ENCODE measurements around the gene KLK4.

KLK4 gene

DNA sequence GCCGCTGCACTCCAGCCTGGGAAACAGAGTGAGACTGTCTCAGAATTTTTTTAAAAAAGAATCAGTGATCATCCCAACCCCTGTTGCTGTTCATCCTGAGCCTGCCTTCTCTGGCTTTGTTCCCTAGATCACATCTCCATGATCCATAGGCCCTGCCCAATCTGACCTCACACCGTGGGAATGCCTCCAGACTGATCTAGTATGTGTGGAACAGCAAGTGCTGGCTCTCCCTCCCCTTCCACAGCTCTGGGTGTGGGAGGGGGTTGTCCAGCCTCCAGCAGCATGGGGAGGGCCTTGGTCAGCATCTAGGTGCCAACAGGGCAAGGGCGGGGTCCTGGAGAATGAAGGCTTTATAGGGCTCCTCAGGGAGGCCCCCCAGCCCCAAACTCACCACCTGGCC lies 38.1 kb downstream of the KLK4 start, which contains the start of gene KLK2:
Gene KLK2, plus strand, starts transcription at position 384 of the 400 bp plus-strand sequence. CDS start 35 bp downstream, outside the sequence.
- Mint-ChIP-seq H3K27ac (no peak within 1 kb of the TSS), H3K4me1 (no peaks in the 10 kb centered on the region), H3K9me3 (no peaks in the 10 kb centered on the region), H3K27me3 (ENCODE audit: low read depth, poor library complexity) (peaks cover 40% of the 10 kb centered on the region), H3K4me3 (no peak within 1 kb of the TSS), H3K36me3 (ENCODE audit: low read depth) (no peaks in the 10 kb centered on the region)
- TF ChIP-seq, protein P1, sequence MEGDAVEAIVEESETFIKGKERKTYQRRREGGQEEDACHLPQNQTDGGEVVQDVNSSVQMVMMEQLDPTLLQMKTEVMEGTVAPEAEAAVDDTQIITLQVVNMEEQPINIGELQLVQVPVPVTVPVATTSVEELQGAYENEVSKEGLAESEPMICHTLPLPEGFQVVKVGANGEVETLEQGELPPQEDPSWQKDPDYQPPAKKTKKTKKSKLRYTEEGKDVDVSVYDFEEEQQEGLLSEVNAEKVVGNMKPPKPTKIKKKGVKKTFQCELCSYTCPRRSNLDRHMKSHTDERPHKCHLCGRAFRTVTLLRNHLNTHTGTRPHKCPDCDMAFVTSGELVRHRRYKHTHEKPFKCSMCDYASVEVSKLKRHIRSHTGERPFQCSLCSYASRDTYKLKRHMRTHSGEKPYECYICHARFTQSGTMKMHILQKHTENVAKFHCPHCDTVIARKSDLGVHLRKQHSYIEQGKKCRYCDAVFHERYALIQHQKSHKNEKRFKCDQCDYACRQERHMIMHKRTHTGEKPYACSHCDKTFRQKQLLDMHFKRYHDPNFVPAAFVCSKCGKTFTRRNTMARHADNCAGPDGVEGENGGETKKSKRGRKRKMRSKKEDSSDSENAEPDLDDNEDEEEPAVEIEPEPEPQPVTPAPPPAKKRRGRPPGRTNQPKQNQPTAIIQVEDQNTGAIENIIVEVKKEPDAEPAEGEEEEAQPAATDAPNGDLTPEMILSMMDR (IDR thresholded peaks at IDR 0.05): no peak
- no peak for DNase-seq

DNA sequence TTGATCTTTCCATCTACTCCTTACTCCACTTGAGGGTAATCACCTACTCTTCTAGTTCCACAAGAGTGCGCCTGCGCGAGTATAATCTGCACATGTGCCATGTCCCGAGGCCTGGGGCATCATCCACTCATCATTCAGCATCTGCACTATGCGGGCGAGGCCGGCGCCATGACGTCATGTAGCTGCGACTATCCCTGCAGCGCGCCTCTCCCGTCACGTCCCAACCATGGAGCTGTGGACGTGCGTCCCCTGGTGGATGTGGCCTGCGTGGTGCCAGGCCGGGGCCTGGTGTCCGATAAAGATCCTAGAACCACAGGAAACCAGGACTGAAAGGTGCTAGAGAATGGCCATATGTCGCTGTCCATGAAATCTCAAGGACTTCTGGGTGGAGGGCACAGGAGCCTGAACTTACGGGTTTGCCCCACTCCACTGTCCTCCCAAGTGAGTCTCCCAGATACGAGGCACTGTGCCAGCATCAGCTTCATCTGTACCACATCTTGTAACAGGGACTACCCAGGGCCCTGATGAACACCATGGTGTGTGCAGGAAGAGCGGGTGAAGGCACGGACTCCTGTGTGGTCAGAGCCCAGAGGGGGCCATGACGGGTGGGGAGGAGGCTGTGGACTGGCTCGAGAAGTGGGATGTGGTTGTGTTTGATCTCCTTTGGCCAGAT lies 40.6 kb downstream of the KLK4 start:
- no peak for DNase-seq
- H3K4me1 Mint-ChIP-seq: no peaks in the 10 kb centered on the region
- H3K27me3 Mint-ChIP-seq (ENCODE audit: low read depth, poor library complexity): peaks cover 56% of the 10 kb centered on the region
- no peak overlapping the region for H3K4me3 Mint-ChIP-seq
- TF ChIP-seq, protein P1 (IDR thresholded peaks at IDR 0.05): no peak
- no peaks in the 10 kb centered on the region for H3K9me3 Mint-ChIP-seq
- H3K27ac Mint-ChIP-seq: no peak overlapping the region
- H3K36me3 Mint-ChIP-seq (ENCODE audit: low read depth): no peaks in the 10 kb centered on the region

DNA sequence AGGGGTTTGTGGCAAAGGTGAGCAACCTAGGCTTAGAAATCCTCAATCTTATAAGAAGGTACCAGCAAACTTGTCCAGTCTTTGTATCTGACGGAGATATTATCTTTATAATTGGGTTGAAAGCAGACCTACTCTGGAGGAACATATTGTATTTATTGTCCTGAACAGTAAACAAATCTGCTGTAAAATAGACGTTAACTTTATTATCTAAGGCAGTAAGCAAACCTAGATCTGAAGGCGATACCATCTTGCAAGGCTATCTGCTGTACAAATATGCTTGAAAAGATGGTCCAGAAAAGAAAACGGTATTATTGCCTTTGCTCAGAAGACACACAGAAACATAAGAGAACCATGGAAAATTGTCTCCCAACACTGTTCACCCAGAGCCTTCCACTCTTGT lies 41.7 kb downstream of the KLK4 start:
- Mint-ChIP-seq H3K4me3 (no peak overlapping the region), H3K9me3 (no peaks in the 10 kb centered on the region), H3K27me3 (ENCODE audit: low read depth, poor library complexity) (peaks cover 64% of the 10 kb centered on the region), H3K27ac (no peak overlapping the region), H3K4me1 (no peaks in the 10 kb centered on the region), H3K36me3 (ENCODE audit: low read depth) (no peaks in the 10 kb centered on the region)
- TF ChIP-seq, protein P1 (IDR thresholded peaks at IDR 0.05): no peak
- DNase-seq: no peak

DNA sequence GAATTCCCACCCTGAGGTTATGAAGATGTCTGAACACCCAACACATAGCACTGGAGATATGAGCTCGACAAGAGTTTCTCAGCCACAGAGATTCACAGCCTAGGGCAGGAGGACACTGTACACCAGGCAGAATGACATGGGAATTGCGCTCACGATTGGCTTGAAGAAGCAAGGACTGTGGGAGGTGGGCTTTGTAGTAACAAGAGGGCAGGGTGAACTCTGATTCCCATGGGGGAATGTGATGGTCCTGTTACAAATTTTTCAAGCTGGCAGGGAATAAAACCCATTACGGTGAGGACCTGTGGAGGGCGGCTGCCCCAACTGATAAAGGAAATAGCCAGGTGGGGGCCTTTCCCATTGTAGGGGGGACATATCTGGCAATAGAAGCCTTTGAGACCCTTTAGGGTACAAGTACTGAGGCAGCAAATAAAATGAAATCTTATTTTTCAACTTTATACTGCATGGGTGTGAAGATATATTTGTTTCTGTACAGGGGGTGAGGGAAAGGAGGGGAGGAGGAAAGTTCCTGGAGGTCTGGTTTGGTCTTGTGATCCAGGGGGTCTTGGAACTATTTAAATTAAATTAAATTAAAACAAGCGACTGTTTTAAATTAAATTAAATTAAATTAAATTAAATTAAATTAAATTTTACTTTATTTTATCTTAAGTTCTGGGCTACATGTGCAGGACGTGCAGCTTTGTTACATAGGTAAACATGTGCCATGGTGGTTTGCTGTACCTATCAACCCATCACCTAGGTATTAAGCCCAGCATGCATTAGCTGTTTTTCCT lies 49.5 kb downstream of the KLK4 start:
- H3K36me3 Mint-ChIP-seq (ENCODE audit: low read depth): no peaks in the 10 kb centered on the region
- TF ChIP-seq, protein P1 (IDR thresholded peaks at IDR 0.05): no peak
- no peaks in the 10 kb centered on the region for H3K9me3 Mint-ChIP-seq
- no peak for DNase-seq
- H3K4me3 Mint-ChIP-seq: no peak overlapping the region
- no peak overlapping the region for H3K27ac Mint-ChIP-seq
- H3K4me1 Mint-ChIP-seq: peaks cover 6% of the 10 kb centered on the region
- peaks cover 84% of the 10 kb centered on the region for H3K27me3 Mint-ChIP-seq (ENCODE audit: low read depth, poor library complexity)

DNA sequence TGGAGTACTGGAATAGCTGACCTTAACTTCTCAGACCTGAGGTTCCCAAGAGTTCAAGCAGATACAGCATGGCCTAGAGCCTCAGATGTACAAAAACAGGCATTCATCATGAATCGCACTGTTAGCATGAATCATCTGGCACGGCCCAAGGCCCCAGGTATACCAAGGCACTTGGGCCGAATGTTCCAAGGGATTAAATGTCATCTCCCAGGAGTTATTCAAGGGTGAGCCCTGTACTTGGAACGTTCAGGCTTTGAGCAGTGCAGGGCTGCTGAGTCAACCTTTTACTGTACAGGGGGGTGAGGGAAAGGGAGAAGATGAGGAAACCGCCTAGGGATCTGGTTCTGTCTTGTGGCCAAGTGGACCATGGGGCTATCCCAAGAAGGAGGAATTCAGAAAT lies 50.2 kb downstream of the KLK4 start:
- Mint-ChIP-seq H3K27ac (no peak overlapping the region), H3K4me1 (peaks cover 6% of the 10 kb centered on the region)

More for the DNA sequence above, 50.2 kb downstream of the KLK4 start:
- TF ChIP-seq, protein P1 (IDR thresholded peaks at IDR 0.05): no peak
- H3K9me3 Mint-ChIP-seq: no peaks in the 10 kb centered on the region
- H3K27me3 Mint-ChIP-seq (ENCODE audit: low read depth, poor library complexity): peaks cover 84% of the 10 kb centered on the region
- no peak for DNase-seq
- H3K36me3 Mint-ChIP-seq (ENCODE audit: low read depth): no peaks in the 10 kb centered on the region
- no peak overlapping the region for H3K4me3 Mint-ChIP-seq

All from nephron progenitor cell (in vitro differentiated cells).